ENCODE measurements around the gene AHNAK2.

GRCh38 chr14:104935955-104936354 is 42.2 kb downstream of the AHNAK2 start:
- no peak for TF ChIP-seq CTCF (IDR thresholded peaks at IDR 0.05)
- TF ChIP-seq EZH2 (IDR thresholded peaks at IDR 0.05; ENCODE audit: borderline replicate concordance, insufficient read depth, low read depth, low read length, poor library complexity, severe bottlenecking): no peak
